ENCODE results near the gene ASIC1. TPM values are rescaled to one million over a fixed set of nuclear protein-coding genes. Genes with fewer than 3 reads are reported as not detected.

ASIC1 gene
- total and polyA plus RNA-seq, 7 donors, result 0.20 to 0.82 (median 0.32) TPM

DNA sequence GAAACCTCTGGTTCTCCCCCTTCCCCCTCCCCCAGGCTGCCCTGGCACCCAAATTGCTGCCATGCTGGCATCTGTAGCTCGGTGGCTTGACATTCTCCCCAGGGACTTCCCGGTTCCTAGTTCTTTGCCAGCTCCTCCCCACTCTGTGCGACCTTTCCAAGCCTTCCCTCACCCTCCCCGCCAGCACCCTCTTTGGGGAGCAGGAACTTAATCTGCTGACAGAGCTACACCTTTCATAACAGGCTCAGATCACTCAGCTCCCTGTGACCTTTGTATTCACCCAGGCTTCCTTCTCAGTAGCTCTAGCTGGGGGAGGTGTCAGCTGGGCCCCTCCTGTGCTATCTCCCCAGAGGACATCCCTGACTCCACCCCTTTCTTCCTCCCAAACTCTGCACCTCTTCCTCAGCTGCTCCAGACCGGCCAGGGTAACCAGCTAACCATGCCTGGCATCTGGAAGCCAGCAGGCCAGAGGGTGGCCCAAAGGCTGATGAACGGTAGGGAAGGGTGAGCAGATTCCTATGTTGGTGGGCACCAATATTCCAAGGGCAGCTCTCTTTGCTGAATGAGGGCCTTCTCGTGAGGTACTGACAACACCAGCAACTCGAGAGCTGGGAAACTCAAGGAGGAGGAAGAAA, 52.8 kb downstream of the ASIC1 start:
- Histone ChIP-seq H3K4me3 (peak overlapping the region; percentile 87), H3K36me3 (ENCODE audit: insufficient read depth in 1 of 2, low read depth in 1 of 2) (peaks cover 0 to 41% of the 10 kb centered on the region in 2 donors), H3K4me1 (peaks cover 72% of the 10 kb centered on the region), H3K9me3 (no peaks in the 10 kb centered on the region), H3K27me3 (ENCODE audit: insufficient read depth in 3 of 3, low read length in 2 of 3) (no peaks in the 10 kb centered on the region), H3K27ac (peak overlapping the region; percentile 96)
- no peak for TF ChIP-seq CTCF (IDR thresholded peaks at IDR 0.05)
- intact Hi-C loops (cut with DNase I), result no loop called here
- peak; percentile 3 to 29 (median 19) for ATAC-seq
- DNase-seq, result peak; percentile 60 to 79
- 18 to 23% (median 20%) methylated on average over 8 of the region's 8 CpGs for WGBS, 3 donors

DNA sequence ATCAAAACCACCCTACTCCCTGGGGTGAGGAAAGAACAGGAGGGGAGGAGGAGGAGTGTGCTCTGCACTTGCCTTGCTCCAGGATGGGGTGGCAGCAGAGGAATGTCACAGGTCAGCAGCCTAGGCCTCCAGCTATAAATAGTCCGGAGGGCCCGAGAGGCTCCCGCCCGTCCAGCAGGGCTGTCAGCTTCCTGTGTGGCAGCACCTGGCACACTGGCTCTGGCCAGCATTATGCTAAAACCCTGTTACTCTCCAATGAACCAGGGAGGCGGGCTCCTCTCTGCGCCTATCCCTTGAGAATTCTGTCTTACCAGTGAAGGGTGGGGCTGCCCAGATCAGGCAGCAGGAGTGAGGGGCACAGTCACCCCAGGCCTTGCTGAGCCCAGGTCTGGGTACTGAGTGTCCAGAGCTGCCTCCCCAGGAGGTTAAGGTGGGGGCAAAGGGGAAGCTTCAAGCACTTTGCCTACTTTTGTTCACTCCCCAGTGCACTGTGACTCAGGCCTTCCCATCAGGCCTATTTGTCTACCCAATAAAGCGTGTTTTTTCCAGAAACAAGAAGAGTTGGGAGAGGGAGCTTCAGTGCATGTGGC, 53.5 kb downstream of the ASIC1 start:
- peaks cover 0 to 41% of the 10 kb centered on the region in 2 donors for H3K36me3 ChIP-seq (ENCODE audit: insufficient read depth in 1 of 2, low read depth in 1 of 2)
- H3K4me3 ChIP-seq, result peak overlapping the region; percentile 87
- peak overlapping the region; percentile 96 for H3K27ac ChIP-seq
- WGBS, 3 donors, result 10 to 14% (median 11%) methylated on average over 7 of the region's 7 CpGs
- H3K27me3 ChIP-seq (ENCODE audit: insufficient read depth in 3 of 3, low read length in 2 of 3), result no peaks in the 10 kb centered on the region
- H3K4me1 ChIP-seq, result peaks cover 70% of the 10 kb centered on the region
- intact Hi-C loops (cut with DNase I), result no loop called here
- no peaks in the 10 kb centered on the region for H3K9me3 ChIP-seq
- DNase-seq, result peak; percentile 79 to 92
- ATAC-seq, result peak; percentile 69 to 76 (median 74)
- no peak for TF ChIP-seq CTCF (IDR thresholded peaks at IDR 0.05)

- H3K36me3 ChIP-seq (ENCODE audit: insufficient read depth in 1 of 2, low read depth in 1 of 2), result peaks cover 0 to 37% of the 10 kb centered on the region in 2 donors
- ATAC-seq (peak; percentile 0 to 11 (median 2)), DNase-seq (no peak)
- H3K27me3 ChIP-seq (ENCODE audit: insufficient read depth in 3 of 3, low read length in 2 of 3), result no peaks in the 10 kb centered on the region
- no peaks in the 10 kb centered on the region for H3K9me3 ChIP-seq
- intact Hi-C loops (cut with DNase I), result no loop called here
- H3K4me1 ChIP-seq, result peaks cover 70% of the 10 kb centered on the region
- peak overlapping the region; percentile 87 for H3K4me3 ChIP-seq
- peak overlapping the region; percentile 96 for H3K27ac ChIP-seq
- WGBS, 3 donors, result 2 to 4% (median 3%) methylated on average over 19 of the region's 19 CpGs
- no peak for TF ChIP-seq CTCF (IDR thresholded peaks at IDR 0.05)
Observed at GRCh38 chr12:50111395-50111692, 53.9 kb downstream of the ASIC1 start.

- DNase-seq (peak; percentile 98 to 99), ATAC-seq (peak; percentile 80 to 85 (median 83))
- Histone ChIP-seq H3K9me3 (no peaks in the 10 kb centered on the region), H3K27me3 (ENCODE audit: insufficient read depth in 3 of 3, low read length in 2 of 3) (no peaks in the 10 kb centered on the region), H3K4me1 (peaks cover 70% of the 10 kb centered on the region), H3K36me3 (ENCODE audit: insufficient read depth in 1 of 2, low read depth in 1 of 2) (peaks cover 0 to 32% of the 10 kb centered on the region in 2 donors), H3K4me3 (peak within 1 kb of the TSS; percentile 87), H3K27ac (peak within 1 kb of the TSS; percentile 96)
- intact Hi-C loops (cut with DNase I), result loop anchor here (1.0 to 2.0 kb wide), 2 partner anchors 55 kb away; partner anchors contain the start of gene CERS5 (in 2 of the 2)
- WGBS, 3 donors, result 0% methylated on average over 54 to 59 of the region's 59 CpGs
- peak; percentile 80 for TF ChIP-seq CTCF (IDR thresholded peaks at IDR 0.05)
Observed at GRCh38 chr12:50111693-50112455, 54.5 kb downstream of the ASIC1 start, which contains the start of gene COX14. Gene COX14, plus strand, starts transcription at chr12:50112236. Its CDS starts 7,808 bp downstream, at chr12:50120044.
